Measurements from ENCODE around the gene DUSP18.
"Not testable (repeated sequence)": the region's sequence is repeated elsewhere in the genome, so short reads cannot be mapped to it uniquely, and the experiment has no call there.

The DUSP18 gene

GRCh38 chr22:30680991-30681770 is 13.5 kb upstream of the DUSP18 start:
- DNase-seq: peak; percentile 29
- Histone ChIP-seq H3K27me3 (no peaks in the 10 kb centered on the region), H3K4me1 (peaks cover 15% of the 10 kb centered on the region), H3K36me3 (no peaks in the 10 kb centered on the region), H3K9me3 (no peaks in the 10 kb centered on the region), H3K4me3 (ENCODE audit: low read depth, low read length) (no peak overlapping the region)
- no peak for TF ChIP-seq CTCF (IDR thresholded peaks at IDR 0.05; ENCODE audit: low read depth, low read length)

DNA sequence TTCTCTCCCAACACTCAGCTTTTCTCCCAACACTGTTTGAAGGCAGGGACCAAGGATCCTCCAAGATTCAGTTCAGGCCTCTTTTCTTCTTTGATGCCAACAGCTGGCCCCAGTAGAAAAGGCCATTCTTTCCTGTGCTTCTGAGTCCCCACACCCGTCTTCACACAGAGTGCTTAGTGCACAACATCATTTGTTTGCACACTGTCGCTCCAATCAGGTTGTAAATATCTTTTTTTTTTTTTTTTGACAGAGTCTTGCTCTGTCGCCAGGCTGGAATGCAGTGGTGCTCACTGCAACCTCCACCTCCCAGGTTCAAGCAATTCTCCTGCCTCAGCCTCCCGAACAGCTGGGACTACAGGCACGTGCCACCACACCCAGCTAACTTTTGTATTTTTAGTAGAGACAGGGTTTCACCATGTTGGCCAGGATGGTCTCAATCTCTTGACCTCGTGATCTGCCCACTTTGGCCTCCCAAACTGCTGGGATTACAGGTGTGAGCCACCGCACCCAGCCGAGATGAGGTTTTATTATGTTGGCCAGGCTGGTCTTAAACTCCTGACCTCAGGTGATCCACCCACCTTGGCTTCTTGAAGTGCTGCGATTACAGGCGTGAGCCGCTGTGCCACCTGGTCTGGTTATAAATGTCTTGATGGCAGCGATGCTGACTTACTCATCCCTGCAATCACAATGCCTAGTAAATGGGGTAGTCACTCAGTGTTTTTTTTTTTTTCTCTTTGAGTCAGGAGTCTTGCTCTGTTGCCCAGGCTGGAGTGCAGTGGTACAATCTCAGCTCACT is 12.4 kb upstream of the DUSP18 start:
- H3K9me3 ChIP-seq; H3K36me3 ChIP-seq; H3K27me3 ChIP-seq; DNase-seq; H3K4me3 ChIP-seq (ENCODE audit: low read depth, low read length): not testable (repeated sequence)
- H3K4me1 ChIP-seq: peaks cover 21% of the 10 kb centered on the region

- not testable (repeated sequence) for H3K27me3 ChIP-seq; H3K36me3 ChIP-seq; H3K9me3 ChIP-seq; DNase-seq; H3K4me3 ChIP-seq (ENCODE audit: low read depth, low read length)
- peaks cover 15% of the 10 kb centered on the region for H3K4me1 ChIP-seq
These were observed 8.9 kb upstream of the DUSP18 start for GRCh38 chr22:30676565-30676964.

DNA sequence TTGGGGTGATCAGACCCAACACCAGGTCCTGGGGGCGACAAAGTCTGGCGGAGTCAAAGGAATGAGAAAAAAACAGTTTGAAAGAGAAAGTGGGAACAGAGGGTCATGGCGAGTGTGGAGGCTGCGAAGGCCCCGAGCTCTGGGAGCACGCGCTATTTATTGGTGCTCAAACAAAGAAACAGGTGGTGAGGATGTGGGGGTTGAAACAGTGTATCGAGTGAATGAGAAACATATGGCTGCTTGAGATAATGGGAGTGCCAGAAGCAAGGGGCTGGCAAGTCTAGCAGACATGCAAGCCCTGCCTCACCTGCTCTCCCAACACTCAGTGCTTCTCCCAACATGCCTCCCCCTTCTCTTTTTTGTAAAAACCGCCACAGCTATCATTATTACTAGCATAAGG is 7.8 kb upstream of the DUSP18 start:
- Histone ChIP-seq H3K4me1 (peaks cover 6% of the 10 kb centered on the region), H3K9me3 (no peaks in the 10 kb centered on the region), H3K27me3 (no peaks in the 10 kb centered on the region), H3K36me3 (no peaks in the 10 kb centered on the region), H3K4me3 (ENCODE audit: low read depth, low read length) (no peak overlapping the region)
- no peak for TF ChIP-seq CTCF (IDR thresholded peaks at IDR 0.05; ENCODE audit: low read depth, low read length)
- peak; percentile 27 for DNase-seq

DNA sequence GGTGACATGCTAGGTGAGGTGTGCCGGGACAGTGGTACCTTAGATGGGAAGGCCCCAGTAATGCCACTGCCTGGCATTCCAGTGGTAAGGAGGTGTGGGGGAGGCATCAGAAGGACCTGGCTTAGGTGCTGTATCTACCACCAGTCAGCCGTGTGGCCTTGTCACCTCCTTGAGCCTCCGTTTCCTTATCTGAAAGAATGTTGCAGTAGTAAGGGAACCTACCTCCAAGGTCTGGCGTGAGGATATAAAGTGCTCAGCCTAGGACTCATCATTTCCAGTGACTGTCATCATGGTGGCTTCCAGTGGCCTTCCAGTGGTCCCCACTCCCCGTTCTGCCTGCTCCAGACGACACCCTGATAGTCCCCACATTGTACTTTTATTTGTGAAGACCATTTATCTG is 6.8 kb upstream of the DUSP18 start:
- Histone ChIP-seq H3K4me1 (peaks cover 6% of the 10 kb centered on the region), H3K4me3 (ENCODE audit: low read depth, low read length) (no peak overlapping the region), H3K27me3 (no peaks in the 10 kb centered on the region), H3K9me3 (no peaks in the 10 kb centered on the region), H3K36me3 (no peaks in the 10 kb centered on the region)
- TF ChIP-seq CTCF (IDR thresholded peaks at IDR 0.05; ENCODE audit: low read depth, low read length): no peak
- DNase-seq: no peak

DNA sequence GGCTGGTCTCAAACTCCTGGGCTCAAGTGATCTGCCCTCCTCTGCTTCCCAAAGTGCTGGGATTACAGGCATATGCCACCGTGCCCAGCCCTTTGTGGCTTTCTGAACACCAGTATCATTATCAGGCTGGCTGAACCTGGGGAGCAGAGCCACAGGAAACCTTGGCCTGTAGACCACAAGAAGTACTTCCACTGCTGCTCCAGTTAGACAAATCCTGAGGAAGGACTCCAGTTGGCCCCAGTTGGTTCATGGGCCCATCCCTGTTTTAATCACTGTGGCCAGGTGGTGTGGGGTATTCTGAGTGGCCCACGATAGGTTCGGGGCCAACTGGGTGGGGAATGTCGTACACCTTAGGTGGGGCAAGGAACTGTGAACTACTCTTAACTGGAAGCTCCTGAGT is 5.5 kb upstream of the DUSP18 start:
- DNase-seq: no peak
- no peak for TF ChIP-seq CTCF (IDR thresholded peaks at IDR 0.05; ENCODE audit: low read depth, low read length)
- Histone ChIP-seq H3K4me3 (ENCODE audit: low read depth, low read length) (no peak overlapping the region), H3K9me3 (no peaks in the 10 kb centered on the region), H3K4me1 (peaks cover 6% of the 10 kb centered on the region), H3K36me3 (no peaks in the 10 kb centered on the region), H3K27me3 (no peaks in the 10 kb centered on the region)

DNA sequence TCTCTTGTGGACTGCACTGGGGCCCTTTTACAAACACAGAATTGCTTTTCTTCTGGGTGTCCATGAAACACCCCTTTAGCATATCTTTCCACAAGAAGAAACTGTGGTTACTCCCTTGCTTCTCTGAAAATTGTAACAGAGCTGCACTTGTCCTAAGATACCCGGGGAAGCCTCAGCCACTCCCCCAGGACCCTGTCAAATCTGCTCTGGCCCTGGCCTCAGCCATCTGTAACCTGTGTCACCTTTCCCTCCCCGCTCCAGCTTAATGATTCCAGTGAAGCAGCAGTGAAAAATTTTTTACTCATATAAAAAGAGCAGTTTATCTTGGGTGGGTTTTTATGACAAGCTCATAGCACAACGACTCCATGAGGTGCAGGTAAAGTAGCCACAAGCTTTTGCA is 3.4 kb upstream of the DUSP18 start:
- no peak overlapping the region for H3K4me3 ChIP-seq (ENCODE audit: low read depth, low read length)
- H3K36me3 ChIP-seq: no peaks in the 10 kb centered on the region
- no peaks in the 10 kb centered on the region for H3K27me3 ChIP-seq
- peaks cover 6% of the 10 kb centered on the region for H3K4me1 ChIP-seq
- TF ChIP-seq CTCF (IDR thresholded peaks at IDR 0.05; ENCODE audit: low read depth, low read length): no peak
- no peaks in the 10 kb centered on the region for H3K9me3 ChIP-seq
- DNase-seq: no peak
